OCI-LY7 (cell line): Measurements from ENCODE around the gene KXD1. TPM values are rescaled to one million over a fixed set of nuclear protein-coding genes. Genes with fewer than 3 reads are reported as not detected.
A peak's percentile ranks its signal among the peaks of the same experiment; 100 is the strongest.

ENCODE experiments used
- BruUV-seq: library from RNA; stranded (reverse); fragments of 400-500 nt; replicated peaks from 2 replicates; lab custom pipeline; 2021; lab: Mats Ljungman, UMichigan
- CTCF ChIA-PET: fragments of 300-600 bp; sonication (Branson Sonifier 250); formaldehyde crosslinking; loops from one replicate; lab custom pipeline; 2022; ENCODE audit warnings: antibody characterized with exemption; ENCODE audit not compliant: unreplicated experiment; lab: Charles Lee
- POLR2A ChIA-PET: fragments of 300-600 bp; sonication (Branson Sonifier 250); formaldehyde crosslinking; loops from one replicate; lab custom pipeline; 2022; ENCODE audit warnings: antibody characterized with exemption; lab: Charles Lee
- DNase-seq: peaks from one replicate; pipeline ENCODE4 v3.0.0-alpha.2; 2015; ENCODE audit warnings: low spot score
- H2AFZ ChIP-seq: fragments of 200-600 bp; sonication (generic), shearing (Covaris generic); 2 replicates; pipeline ENCODE4 v1.6.1; 2014; ENCODE audit warnings: mild to moderate bottlenecking, antibody characterized with exemption, low read length, moderate library complexity
- H3K27ac ChIP-seq: fragments of 200-600 bp; sonication (generic); 2 replicates; pipeline ENCODE4 v1.5.1; 2014; ENCODE audit warnings: mixed run types, low read depth, mild to moderate bottlenecking, moderate library complexity, low read length, inconsistent platforms; ENCODE audit not compliant: poor library complexity, severe bottlenecking
- H3K36me3 ChIP-seq: fragments of 200-600 bp; sonication (generic); 2 replicates; pipeline ENCODE4 v1.6.1; 2014; ENCODE audit warnings: mild to moderate bottlenecking, antibody characterized with exemption, low read length, moderate library complexity, mixed read lengths; ENCODE audit not compliant: insufficient read depth
- H3K4me1 ChIP-seq: fragments of 200-600 bp; sonication (generic); 2 replicates; pipeline ENCODE4 v1.5.1; 2014; ENCODE audit warnings: mild to moderate bottlenecking, low read length; ENCODE audit not compliant: insufficient read depth, poor library complexity, severe bottlenecking
- H3K4me2 ChIP-seq: fragments of 200-600 bp; sonication (generic); 2 replicates; pipeline ENCODE4 v1.6.1; 2014; ENCODE audit warnings: mild to moderate bottlenecking, low read length
- H3K4me3 ChIP-seq: fragments of 200-600 bp; sonication (generic); 2 replicates; pipeline ENCODE4 v1.5.1; 2014; ENCODE audit warnings: mild to moderate bottlenecking, low read depth, low read length; ENCODE audit not compliant: poor library complexity, severe bottlenecking
- H3K79me2 ChIP-seq: fragments of 200-600 bp; sonication (generic); 2 replicates; pipeline ENCODE4 v1.6.1; 2016; ENCODE audit warnings: low read depth, mild to moderate bottlenecking, low read length, moderate library complexity, mixed read lengths; ENCODE audit not compliant: insufficient read depth
- H3K9me2 ChIP-seq: fragments of 200-600 bp; sonication (generic); 2 replicates; pipeline ENCODE4 v1.6.1; 2016; ENCODE audit warnings: mild to moderate bottlenecking, low read length, mixed read lengths; ENCODE audit not compliant: insufficient read depth
- H3K9me3 ChIP-seq: fragments of 200-600 bp; sonication (generic); 2 replicates; pipeline ENCODE4 v1.6.1; 2014; ENCODE audit warnings: mild to moderate bottlenecking, mixed run types, low read length, mixed read lengths
- H4K20me1 ChIP-seq: fragments of 200-600 bp; sonication (generic); 2 replicates; pipeline ENCODE4 v1.6.1; 2014; ENCODE audit warnings: mild to moderate bottlenecking, antibody characterized with exemption, low read length, moderate library complexity, mixed read lengths; ENCODE audit not compliant: insufficient read depth
- CTCF ChIP-seq: fragments of 200-600 bp; sonication (generic); conservative IDR thresholded peaks from 2 replicates; pipeline ENCODE4 v1.5.1; 2014; ENCODE audit warnings: mild to moderate bottlenecking, antibody characterized with exemption, low read length, moderate library complexity, mixed read lengths
- EZH2phosphoT487 ChIP-seq: fragments of 200-600 bp; sonication (generic); IDR thresholded peaks from 2 replicates; pipeline ENCODE4 v1.6.1; 2018; ENCODE audit warnings: low read depth, borderline replicate concordance, mild to moderate bottlenecking, mixed run types, antibody characterized with exemption, low read length, moderate library complexity, mixed read lengths
- intact Hi-C: fragments of 100-400 bp; cut with micrococcal nuclease; formaldehyde crosslinking; loops from one replicate; pipeline ENCODE4 v1.10.0; 2022; ENCODE audit not compliant: unreplicated experiment
- total RNA-seq, 2 experiments: library from RNA; depleted of rRNA in 1 of 2; stranded (reverse); fragments of >200 nt in 1 of 2; shearing (Covaris generic) in 1 of 2; gene quantifications; 2 replicates each; pipeline ENCODE4 v1.2.3, GENCODE V29; 2014 to 2022

The KXD1 gene
- total RNA-seq, 2 experiments from 2014 or later = 96.7 to 99.8 TPM

DNA sequence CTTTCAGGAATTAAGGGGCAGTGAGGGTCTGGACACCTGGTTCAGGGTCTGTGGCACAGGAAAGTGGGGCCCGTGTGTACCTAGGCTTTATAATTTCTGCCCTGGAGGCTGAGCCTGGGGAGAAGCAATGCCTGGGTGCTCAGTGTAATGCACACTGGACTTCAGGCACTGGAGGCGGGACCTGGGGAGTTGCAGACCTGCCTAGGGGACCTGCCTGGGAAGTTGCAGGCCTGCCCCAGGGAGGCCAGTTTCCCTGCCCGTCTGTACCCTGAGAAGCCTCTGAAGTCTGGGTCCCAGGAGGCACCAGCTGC lies 52.5 kb downstream of the KXD1 start:
- H3K79me2 ChIP-seq = no peaks in the 10 kb centered on the region
- H3K4me2 ChIP-seq = no peak overlapping the region
- POLR2A ChIA-PET = no interaction called here
- H2AFZ ChIP-seq = no peak overlapping the region
- H3K4me3 ChIP-seq = no peak overlapping the region
- no peaks in the 10 kb centered on the region for H3K36me3 ChIP-seq
- no TSS peak for BruUV-seq
- H4K20me1 ChIP-seq = no peaks in the 10 kb centered on the region
- intact Hi-C loops = no loop called here
- no peaks in the 10 kb centered on the region for H3K9me2 ChIP-seq
- no peak for DNase-seq
- no peak for TF ChIP-seq CTCF
- no peak; the same call in 1 of the 2 replicates for TF ChIP-seq EZH2phosphoT487
- H3K9me3 ChIP-seq = no peaks in the 10 kb centered on the region
- H3K27ac ChIP-seq = no peak overlapping the region
- CTCF ChIA-PET = no interaction called here
- H3K4me1 ChIP-seq = peaks cover 11% of the 10 kb centered on the region

GRCh38 chr19:18610556-18611326 lies 53.1 kb downstream of the KXD1 start:
- Histone ChIP-seq H3K27ac (no peak overlapping the region), H3K9me2 (no peaks in the 10 kb centered on the region), H3K4me2 (peak overlapping the region; percentile 13; the same call in 1 of the 2 replicates), H3K4me3 (no peak overlapping the region), H4K20me1 (no peaks in the 10 kb centered on the region), H2AFZ (no peak overlapping the region), H3K4me1 (peaks cover 11% of the 10 kb centered on the region), H3K9me3 (no peaks in the 10 kb centered on the region), H3K36me3 (no peaks in the 10 kb centered on the region), H3K79me2 (no peaks in the 10 kb centered on the region)
- POLR2A ChIA-PET = no interaction called here
- TF ChIP-seq EZH2phosphoT487 = no peak; the same call in 1 of the 2 replicates
- no peak for TF ChIP-seq CTCF
- BruUV-seq = no TSS peak
- CTCF ChIA-PET = no interaction called here
- intact Hi-C loops = no loop called here
- no peak for DNase-seq

DNA sequence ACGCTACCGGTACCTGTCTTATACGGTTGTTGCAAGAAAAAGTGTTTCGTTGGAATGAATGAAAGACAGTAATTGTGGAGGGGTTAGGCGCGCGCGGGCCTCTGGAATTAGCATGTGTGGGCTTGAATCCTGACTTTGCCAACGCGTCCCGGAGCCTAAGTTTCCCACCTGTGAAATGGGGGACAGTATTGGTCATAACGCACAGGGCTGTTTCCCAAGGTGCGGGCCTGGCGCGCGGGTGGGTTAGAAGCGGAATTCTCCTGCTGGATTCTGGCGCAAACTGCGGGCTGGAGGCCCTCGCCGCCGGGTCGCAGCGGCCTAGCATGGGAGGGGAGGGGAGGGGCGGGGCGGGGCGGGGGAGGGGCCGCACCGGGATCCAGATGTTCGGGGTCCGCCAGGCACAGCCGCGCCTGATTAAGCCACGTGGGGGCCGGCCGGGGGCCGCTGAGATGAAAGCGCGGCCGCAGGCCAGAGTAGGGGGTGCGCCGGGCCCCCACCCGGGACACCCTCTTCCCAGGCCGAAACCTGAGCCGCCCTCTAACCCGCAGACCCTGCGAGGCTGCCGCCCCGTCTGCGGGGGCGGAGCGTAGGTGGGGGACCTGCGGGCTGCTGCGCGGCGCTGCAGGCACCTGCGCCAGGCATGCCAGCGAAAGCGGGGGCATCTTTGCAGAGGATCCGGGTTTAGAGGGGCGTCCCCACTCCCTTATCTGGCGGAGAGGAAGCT lies 53.8 kb downstream of the KXD1 start:
- no TSS peak for BruUV-seq
- Histone ChIP-seq H3K79me2 (no peaks in the 10 kb centered on the region), H3K9me3 (no peaks in the 10 kb centered on the region), H3K4me2 (peak overlapping the region; percentile 50), H3K4me1 (peaks cover 11% of the 10 kb centered on the region), H3K9me2 (no peaks in the 10 kb centered on the region), H4K20me1 (no peaks in the 10 kb centered on the region), H3K36me3 (no peaks in the 10 kb centered on the region), H3K27ac (no peak overlapping the region), H2AFZ (no peak overlapping the region), H3K4me3 (no peak overlapping the region)
- DNase-seq = no peak
- ChIA-PET POLR2A (no interaction called here), CTCF (no interaction called here)
- TF ChIP-seq CTCF = no peak
- peak; percentile 92; the same call in 1 of the 2 replicates for TF ChIP-seq EZH2phosphoT487
- intact Hi-C loops = no loop called here
